WTC11 (cell line): ENCODE data around the gene RGS7. TPM values are rescaled to one million over a fixed set of nuclear protein-coding genes. Genes with fewer than 3 reads are reported as not detected.

Source experiments
- ATAC-seq: fragments of 200-7000 bp; cut with Tn5 transposase; 2 replicates; pipeline ENCODE4 v1.10.0; 2021; ENCODE audit warnings: mild to moderate bottlenecking, moderate library complexity
- CTCF ChIA-PET: fragments of 300-600 bp; sonication (Branson Sonifier 250); formaldehyde crosslinking; loops from one replicate; lab custom pipeline; 2021; ENCODE audit warnings: antibody characterized with exemption; lab: Charles Lee
- POLR2A ChIA-PET: fragments of 350-600 bp; sonication (Branson Sonifier 250); formaldehyde crosslinking; loops from one replicate; lab custom pipeline; 2021; ENCODE audit warnings: antibody characterized with exemption; lab: Charles Lee
- DNase-seq: peaks from one replicate; pipeline ENCODE4 v3.0.0; 2021; ENCODE audit warnings: low spot score
- H3K27ac Mint-ChIP-seq: 2 replicates; pipeline ENCODE4 v1.8.0; 2021; ENCODE audit warnings: mixed read lengths
- H3K27me3 Mint-ChIP-seq: 2 replicates; pipeline ENCODE4 v1.8.0; 2021; ENCODE audit warnings: low read depth, mild to moderate bottlenecking, moderate library complexity, mixed read lengths
- H3K36me3 Mint-ChIP-seq: 2 replicates; pipeline ENCODE4 v1.8.0; 2021; ENCODE audit warnings: mixed read lengths
- H3K4me1 Mint-ChIP-seq: 2 replicates; pipeline ENCODE4 v1.8.0; 2022; ENCODE audit warnings: mixed read lengths
- H3K4me3 Mint-ChIP-seq: 2 replicates; pipeline ENCODE4 v1.8.0; 2021; ENCODE audit warnings: mild to moderate bottlenecking, moderate library complexity, mixed read lengths
- H3K9me3 Mint-ChIP-seq: 2 replicates; pipeline ENCODE4 v1.8.0; 2021; ENCODE audit warnings: mixed read lengths
- E2F1 ChIP-seq: sonication (generic); formaldehyde crosslinking; IDR thresholded peaks from 2 replicates; pipeline ENCODE4 v1.8.0; 2022; ENCODE audit warnings: mild to moderate bottlenecking, missing genetic modification reagents
- ETV6 ChIP-seq: sonication (generic); formaldehyde crosslinking; IDR thresholded peaks from 2 replicates; pipeline ENCODE4 v1.8.1; 2022; ENCODE audit warnings: mild to moderate bottlenecking, missing genetic modification reagents
- GABPB1 ChIP-seq: sonication (generic); formaldehyde crosslinking; IDR thresholded peaks from 2 replicates; pipeline ENCODE4 v1.8.1; 2023; ENCODE audit warnings: mild to moderate bottlenecking, missing genetic modification reagents
- JUN ChIP-seq: sonication (generic); formaldehyde crosslinking; IDR thresholded peaks from 2 replicates; pipeline ENCODE4 v1.8.0; 2023; ENCODE audit warnings: mild to moderate bottlenecking, missing genetic modification reagents
- NR1H2 ChIP-seq: sonication (generic); formaldehyde crosslinking; IDR thresholded peaks from 2 replicates; pipeline ENCODE4 v1.9.0; 2021; ENCODE audit warnings: mild to moderate bottlenecking, moderate library complexity, missing genetic modification reagents
- NR2C2 ChIP-seq: sonication (generic); formaldehyde crosslinking; IDR thresholded peaks from 2 replicates; pipeline ENCODE4 v1.8.0; 2022; ENCODE audit warnings: mild to moderate bottlenecking, missing genetic modification reagents
- NR3C1 ChIP-seq: sonication (generic); formaldehyde crosslinking; conservative IDR thresholded peaks from 2 replicates; pipeline ENCODE4 v1.8.1; 2023; ENCODE audit warnings: low read depth, mild to moderate bottlenecking, missing genetic modification reagents
- PRRX2 ChIP-seq: fragments of 250-450 bp; sonication (Bioruptor Pico); IDR thresholded peaks from 2 replicates; pipeline ENCODE4 v1.8.0; 2021; ENCODE audit warnings: mild to moderate bottlenecking
- SMAD4 ChIP-seq: sonication (generic); formaldehyde crosslinking; IDR thresholded peaks from 2 replicates; pipeline ENCODE4 v1.8.0; 2022; ENCODE audit warnings: mild to moderate bottlenecking, missing genetic modification reagents
- SOX15 ChIP-seq: fragments of 250-450 bp; sonication (Bioruptor Pico); IDR thresholded peaks from 2 replicates; pipeline ENCODE4 v1.9.0; 2021; ENCODE audit warnings: mild to moderate bottlenecking
- ZNF121 ChIP-seq: sonication (generic); formaldehyde crosslinking; IDR thresholded peaks from 2 replicates; pipeline ENCODE4 v1.8.0; 2023; ENCODE audit warnings: missing genetic modification reagents
- ZNF263 ChIP-seq: sonication (generic); formaldehyde crosslinking; IDR thresholded peaks from 2 replicates; pipeline ENCODE4 v1.8.1; 2022; ENCODE audit warnings: low read depth, mild to moderate bottlenecking, moderate library complexity, missing genetic modification reagents
- ZNF423 ChIP-seq: fragments of 250-450 bp; sonication (Bioruptor Pico); IDR thresholded peaks from 2 replicates; pipeline ENCODE4 v2.1.2; 2022; ENCODE audit warnings: mild to moderate bottlenecking, moderate library complexity
- ZNF532 ChIP-seq: fragments of 250-450 bp; sonication (Bioruptor Pico); IDR thresholded peaks from 2 replicates; pipeline ENCODE4 v1.9.0; 2021; ENCODE audit warnings: mild to moderate bottlenecking, borderline replicate concordance
- ZNF671 ChIP-seq: fragments of 250-450 bp; sonication (Bioruptor Pico); IDR thresholded peaks from 2 replicates; pipeline ENCODE4 v1.8.0; 2021; ENCODE audit warnings: mild to moderate bottlenecking
- total RNA-seq: library from RNA; stranded (reverse); gene quantifications from 3 replicates; pipeline ENCODE4 v1.2.3, GENCODE V29; 2021
- TF ChIP-seq, protein P1 (sequence below): sonication (generic); formaldehyde crosslinking; IDR thresholded peaks from 2 replicates; pipeline ENCODE4 v1.8.0; 2022; ENCODE audit warnings: mild to moderate bottlenecking, missing genetic modification reagents
- TF ChIP-seq, protein P2 (sequence below): sonication (generic); formaldehyde crosslinking; IDR thresholded peaks from 2 replicates; pipeline ENCODE4 v1.8.1; 2023; ENCODE audit warnings: mild to moderate bottlenecking, missing genetic modification reagents, moderate library complexity
- TF ChIP-seq, protein P3 (sequence below): sonication (generic); formaldehyde crosslinking; IDR thresholded peaks from 2 replicates; pipeline ENCODE4 v1.8.0; 2023; ENCODE audit warnings: missing genetic modification reagents
- TF ChIP-seq, protein P4 (sequence below): fragments of 250-450 bp; sonication (Bioruptor Pico); IDR thresholded peaks from 2 replicates; pipeline ENCODE4 v1.9.0; 2021; ENCODE audit warnings: moderate library complexity, mild to moderate bottlenecking, inconsistent platforms, borderline replicate concordance

Gene RGS7
- total RNA-seq, 1 experiment from 2014 or later: 1.2 TPM

- TF ChIP-seq ZNF532: no peak
- TF ChIP-seq, protein P1, sequence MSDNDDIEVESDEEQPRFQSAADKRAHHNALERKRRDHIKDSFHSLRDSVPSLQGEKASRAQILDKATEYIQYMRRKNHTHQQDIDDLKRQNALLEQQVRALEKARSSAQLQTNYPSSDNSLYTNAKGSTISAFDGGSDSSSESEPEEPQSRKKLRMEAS: no peak
- no peak for TF ChIP-seq NR3C1
- no peak for TF ChIP-seq SOX15 (CRISPR knock-in tag)
- TF ChIP-seq SMAD4 (CRISPR knock-in tag): no peak
- TF ChIP-seq PRRX2 (CRISPR knock-in tag): no peak
- no peak for TF ChIP-seq ETV6 (CRISPR knock-in tag)
- no peak for TF ChIP-seq ZNF263
These were observed 332.2 kb downstream of the RGS7 start (continued) for GRCh38 chr1:241024834-241025233.

DNA sequence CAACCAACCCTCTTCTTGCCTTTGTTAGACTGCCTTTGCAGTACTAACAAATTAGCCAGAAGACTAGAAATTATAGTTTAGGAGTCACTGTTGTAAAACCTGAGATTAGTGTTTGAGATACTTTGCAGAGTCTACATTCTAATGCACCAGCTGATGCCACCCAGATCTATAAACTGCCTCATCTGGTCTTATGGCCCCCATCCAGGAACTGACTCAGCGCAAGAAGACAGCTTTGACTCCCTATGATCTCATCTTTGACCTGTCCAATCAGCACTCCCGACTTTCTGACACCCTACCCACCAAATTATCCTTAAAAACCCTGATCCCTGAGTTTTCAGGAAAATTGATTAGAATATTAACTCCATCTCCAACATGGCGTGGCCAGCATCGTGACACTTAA lies 334.6 kb downstream of the RGS7 start:
- H3K36me3 Mint-ChIP-seq: peaks cover 16% of the 10 kb centered on the region
- TF ChIP-seq ZNF263 (no peak), ZNF423 (no peak), GABPB1 (no peak), E2F1 (no peak), NR1H2 (no peak), ZNF671 (CRISPR knock-in tag) (no peak), SOX15 (CRISPR knock-in tag) (no peak), JUN (CRISPR knock-in tag) (no peak), ZNF121 (CRISPR knock-in tag) (no peak), NR2C2 (CRISPR knock-in tag) (no peak)
- TF ChIP-seq, protein P2, sequence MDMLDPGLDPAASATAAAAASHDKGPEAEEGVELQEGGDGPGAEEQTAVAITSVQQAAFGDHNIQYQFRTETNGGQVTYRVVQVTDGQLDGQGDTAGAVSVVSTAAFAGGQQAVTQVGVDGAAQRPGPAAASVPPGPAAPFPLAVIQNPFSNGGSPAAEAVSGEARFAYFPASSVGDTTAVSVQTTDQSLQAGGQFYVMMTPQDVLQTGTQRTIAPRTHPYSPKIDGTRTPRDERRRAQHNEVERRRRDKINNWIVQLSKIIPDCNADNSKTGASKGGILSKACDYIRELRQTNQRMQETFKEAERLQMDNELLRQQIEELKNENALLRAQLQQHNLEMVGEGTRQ (CRISPR knock-in tag): no peak
- TF ChIP-seq, protein P3, sequence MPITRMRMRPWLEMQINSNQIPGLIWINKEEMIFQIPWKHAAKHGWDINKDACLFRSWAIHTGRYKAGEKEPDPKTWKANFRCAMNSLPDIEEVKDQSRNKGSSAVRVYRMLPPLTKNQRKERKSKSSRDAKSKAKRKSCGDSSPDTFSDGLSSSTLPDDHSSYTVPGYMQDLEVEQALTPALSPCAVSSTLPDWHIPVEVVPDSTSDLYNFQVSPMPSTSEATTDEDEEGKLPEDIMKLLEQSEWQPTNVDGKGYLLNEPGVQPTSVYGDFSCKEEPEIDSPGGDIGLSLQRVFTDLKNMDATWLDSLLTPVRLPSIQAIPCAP (CRISPR knock-in tag): no peak
- TF ChIP-seq, protein P4, sequence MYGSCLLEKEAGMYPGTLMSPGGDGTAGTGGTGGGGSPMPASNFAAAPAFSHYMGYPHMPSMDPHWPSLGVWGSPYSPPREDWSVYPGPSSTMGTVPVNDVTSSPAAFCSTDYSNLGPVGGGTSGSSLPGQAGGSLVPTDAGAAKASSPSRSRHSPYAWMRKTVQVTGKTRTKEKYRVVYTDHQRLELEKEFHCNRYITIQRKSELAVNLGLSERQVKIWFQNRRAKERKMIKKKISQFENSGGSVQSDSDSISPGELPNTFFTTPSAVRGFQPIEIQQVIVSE: no peak
- H3K27me3 Mint-ChIP-seq: no peaks in the 10 kb centered on the region; the same call in 1 of the 2 replicates
- ChIA-PET POLR2A (no interaction called here), CTCF (no interaction called here)
- no peak overlapping the region for H3K4me3 Mint-ChIP-seq
- peaks cover 10% of the 10 kb centered on the region for H3K4me1 Mint-ChIP-seq
- H3K9me3 Mint-ChIP-seq: peaks cover 15% of the 10 kb centered on the region
- no peak for ATAC-seq
- no peak overlapping the region for H3K27ac Mint-ChIP-seq
- no peak for DNase-seq
